ENCODE data around the gene TNNI2.

TNNI2 gene

DNA sequence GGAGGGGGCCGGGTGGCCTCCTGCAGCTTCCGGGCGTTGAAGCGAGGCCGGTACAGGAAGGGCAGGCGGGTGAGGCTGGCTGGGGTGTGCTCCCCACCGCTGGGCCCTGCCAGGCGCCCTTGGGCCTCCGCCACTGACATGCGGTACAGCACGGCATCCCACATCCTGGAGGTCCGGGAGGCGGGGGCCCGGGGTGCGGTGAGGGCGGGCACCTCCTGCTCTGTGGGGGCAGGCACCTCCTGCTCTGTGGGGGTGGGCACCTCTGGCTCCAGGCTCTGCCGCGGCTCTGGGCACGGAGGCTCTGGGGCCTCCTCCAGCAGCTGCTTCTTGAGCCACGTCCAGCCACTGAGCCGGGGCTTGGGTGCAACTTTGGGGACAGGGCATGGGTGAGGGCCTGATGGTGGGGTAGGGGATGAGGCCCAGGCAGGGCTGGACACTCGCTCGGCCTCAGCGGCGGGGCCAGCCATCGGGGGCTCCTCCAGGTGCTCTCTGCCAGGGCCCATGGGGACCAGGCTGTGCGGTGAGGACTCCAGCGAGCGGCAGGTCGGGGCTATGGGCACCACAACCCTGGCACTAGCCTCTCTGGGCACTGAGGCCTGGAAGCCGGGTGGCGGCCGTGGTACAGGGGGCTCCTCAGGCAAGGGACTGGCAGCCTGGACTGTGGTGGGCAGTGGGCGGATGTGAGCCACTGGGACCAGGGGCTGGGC lies 50.6 kb downstream of the TNNI2 start:
- H3K27ac ChIP-seq = no peak overlapping the region
- TF ChIP-seq ZFX (IDR thresholded peaks at IDR 0.05) = no peak
- TF ChIP-seq, protein P1, sequence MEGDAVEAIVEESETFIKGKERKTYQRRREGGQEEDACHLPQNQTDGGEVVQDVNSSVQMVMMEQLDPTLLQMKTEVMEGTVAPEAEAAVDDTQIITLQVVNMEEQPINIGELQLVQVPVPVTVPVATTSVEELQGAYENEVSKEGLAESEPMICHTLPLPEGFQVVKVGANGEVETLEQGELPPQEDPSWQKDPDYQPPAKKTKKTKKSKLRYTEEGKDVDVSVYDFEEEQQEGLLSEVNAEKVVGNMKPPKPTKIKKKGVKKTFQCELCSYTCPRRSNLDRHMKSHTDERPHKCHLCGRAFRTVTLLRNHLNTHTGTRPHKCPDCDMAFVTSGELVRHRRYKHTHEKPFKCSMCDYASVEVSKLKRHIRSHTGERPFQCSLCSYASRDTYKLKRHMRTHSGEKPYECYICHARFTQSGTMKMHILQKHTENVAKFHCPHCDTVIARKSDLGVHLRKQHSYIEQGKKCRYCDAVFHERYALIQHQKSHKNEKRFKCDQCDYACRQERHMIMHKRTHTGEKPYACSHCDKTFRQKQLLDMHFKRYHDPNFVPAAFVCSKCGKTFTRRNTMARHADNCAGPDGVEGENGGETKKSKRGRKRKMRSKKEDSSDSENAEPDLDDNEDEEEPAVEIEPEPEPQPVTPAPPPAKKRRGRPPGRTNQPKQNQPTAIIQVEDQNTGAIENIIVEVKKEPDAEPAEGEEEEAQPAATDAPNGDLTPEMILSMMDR (conservative IDR thresholded peaks at IDR 0.05) = no peak

DNA sequence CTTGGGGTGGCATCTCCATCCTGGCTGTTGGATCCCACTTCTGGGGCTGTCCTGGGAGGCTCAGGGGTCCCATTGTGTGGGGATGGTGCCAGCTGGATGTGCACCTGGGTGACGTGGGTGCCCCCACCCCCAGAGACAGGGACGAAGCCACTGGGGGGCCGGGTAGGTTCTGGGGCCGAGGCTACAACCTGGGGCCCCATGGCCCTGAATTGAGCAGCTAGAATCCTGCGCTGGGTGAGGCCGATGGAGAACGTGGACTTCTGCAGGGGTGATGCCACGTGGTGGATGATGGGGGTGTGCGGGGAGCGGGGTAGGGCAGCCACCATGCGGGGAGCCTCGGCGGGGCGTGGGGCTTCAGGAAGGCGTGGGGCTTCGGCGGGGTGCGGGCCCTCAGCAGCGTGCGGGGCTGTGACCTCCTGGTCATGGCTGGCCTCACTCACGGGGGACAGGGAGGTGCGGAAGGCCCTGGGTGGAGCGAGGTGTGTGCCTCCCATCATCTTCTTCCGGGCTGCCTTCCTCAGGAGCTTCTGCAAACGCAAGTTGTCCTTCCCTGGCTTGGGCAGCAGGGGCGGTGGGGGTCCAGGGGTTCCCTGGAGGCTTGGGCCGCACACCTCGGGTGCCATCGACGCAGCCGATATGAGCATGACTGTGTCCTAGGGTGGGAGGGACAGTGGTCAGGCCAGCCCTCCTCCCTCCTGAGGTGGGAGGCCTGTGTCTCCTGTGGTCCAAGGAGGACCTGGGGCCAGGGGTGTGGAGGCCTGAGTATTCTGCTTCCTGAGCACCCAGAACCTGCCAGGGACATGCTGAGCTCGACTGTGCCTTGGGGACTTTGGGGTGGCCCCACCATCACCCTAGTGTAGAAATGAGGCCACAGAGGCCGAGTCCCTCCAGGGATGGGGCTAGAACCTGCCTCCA lies 51.4 kb downstream of the TNNI2 start:
- H3K27ac ChIP-seq = no peak overlapping the region
- TF ChIP-seq ZFX (IDR thresholded peaks at IDR 0.05) = no peak
- TF ChIP-seq, protein P1 (conservative IDR thresholded peaks at IDR 0.05) = no peak

Measured in C4-2B (cell line).